HTERT RPE-1 (cell line): ENCODE measurements around the gene CYB5RL.
"Not testable (repeated sequence)": the region's sequence is repeated elsewhere in the genome, so short reads cannot be mapped to it uniquely, and the experiment has no call there.

ENCODE experiments used
- in situ Hi-C: fragments of 300-500 bp; cut with MboI; formaldehyde crosslinking; loops from 4 replicates; pipeline ENCODE4 v1.14.3; 2020; ENCODE audit warnings: low sequenced_read_pairs

Gene CYB5RL

DNA sequence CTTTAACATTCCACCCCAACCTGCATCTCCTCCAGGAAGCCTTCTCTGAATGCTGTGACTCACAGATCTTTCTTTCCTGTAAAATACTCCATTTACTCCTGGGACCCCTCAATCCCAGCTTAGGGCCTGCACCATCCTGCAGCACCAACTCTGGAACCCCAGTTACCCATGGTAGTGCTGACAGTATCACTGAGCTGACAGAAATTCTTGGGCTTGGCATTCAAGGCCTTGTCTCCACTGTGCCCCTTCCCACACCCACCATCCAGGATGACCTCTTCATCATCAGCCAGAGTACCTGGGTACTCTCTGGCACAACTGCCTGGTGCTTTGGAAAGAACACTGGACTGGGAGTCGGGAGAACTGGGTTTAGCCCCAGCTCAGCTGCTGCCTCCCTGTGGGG lies 8.3 kb downstream of the CYB5RL start:
- in situ Hi-C loops = no loop called here

DNA sequence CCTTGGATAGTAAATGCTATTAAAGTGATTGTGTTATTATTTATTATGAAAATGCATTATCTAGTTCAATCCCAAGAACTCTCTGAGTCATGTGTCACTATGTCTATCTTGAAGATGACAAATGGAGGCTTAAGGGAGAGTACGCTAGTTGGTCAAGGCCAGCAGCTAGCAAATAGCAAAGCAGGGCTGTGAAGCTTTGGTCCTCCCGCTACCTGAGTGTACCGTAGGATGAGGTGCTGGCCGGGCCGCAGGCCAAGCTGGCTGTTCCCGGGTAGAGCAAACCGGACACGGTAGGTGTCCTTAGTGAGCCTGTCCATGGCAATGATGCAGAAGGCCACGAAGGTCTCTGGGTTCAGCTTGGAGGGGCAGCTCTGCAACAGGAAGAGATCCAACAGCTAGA lies 9.3 kb downstream of the CYB5RL start:
- in situ Hi-C loops = no loop called here

DNA sequence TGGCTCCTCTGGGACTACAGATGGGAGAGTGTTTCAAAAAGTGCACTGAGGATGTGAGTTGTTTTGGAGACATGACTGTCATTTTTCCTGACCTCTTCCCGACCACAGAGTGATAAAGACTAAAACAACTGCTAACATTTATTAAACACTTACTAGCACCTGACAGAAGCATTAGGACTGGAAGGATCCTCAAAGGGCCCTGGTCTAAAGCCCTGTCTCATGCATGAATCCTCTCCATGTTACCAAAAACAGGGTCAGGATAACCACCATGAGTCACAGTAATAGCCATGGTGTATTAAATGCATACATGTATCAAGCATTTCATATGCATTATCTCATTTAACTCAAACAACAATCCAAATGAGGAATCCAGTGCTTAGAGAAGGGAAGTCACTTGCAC lies 11.5 kb downstream of the CYB5RL start:
- in situ Hi-C loops = no loop called here

DNA sequence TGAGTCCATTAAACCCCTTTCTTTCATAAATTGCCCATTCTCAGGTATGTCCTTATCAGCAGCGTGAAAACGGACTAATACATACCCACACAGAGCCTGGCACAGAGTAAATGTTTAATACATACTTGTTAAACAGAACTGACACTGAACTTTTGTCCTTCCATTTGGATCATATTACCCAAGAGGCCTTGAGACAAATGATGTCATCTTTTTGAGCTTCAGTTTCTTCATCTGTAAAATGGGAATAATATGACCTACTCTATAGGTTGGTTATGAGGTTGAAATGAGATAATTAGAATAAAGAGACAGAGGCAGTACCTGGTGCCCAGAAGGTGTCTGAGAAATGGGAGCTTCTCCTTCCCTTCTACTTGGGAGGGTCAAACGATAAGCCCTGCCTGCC lies 13.8 kb downstream of the CYB5RL start:
- in situ Hi-C loops = no loop called here

DNA sequence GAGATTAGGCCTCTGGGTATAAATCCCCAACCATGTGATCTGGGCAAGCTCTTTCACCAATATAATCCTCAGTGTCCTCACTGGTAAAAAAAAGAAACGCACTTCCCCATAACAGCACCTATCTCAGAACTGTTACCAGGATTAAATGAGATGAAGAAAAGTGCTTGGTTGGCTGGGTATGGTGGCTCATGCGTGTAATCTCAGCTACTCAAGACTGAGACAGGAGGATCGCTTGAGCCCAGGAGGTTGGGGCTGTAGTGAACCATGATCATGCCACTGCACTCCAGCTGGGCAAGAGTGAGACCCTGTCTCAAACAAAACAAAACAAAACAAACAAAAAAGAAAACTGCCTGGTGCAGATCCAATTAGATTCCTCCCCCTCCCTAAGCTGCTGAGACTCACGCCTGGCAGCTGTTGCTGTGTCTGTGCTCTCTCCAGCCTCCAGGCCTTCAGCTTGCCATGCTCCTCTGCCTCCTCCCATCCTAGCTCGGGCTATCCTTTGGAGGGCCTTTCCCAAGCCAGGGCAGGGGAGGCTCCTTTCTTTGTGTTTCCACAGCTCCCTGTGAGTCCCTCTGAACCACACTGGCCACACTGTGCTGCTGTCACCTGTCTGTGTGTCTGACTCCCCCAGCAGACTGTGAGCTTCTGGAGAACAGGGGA lies 19.0 kb downstream of the CYB5RL start:
- in situ Hi-C loops = no loop called here

DNA sequence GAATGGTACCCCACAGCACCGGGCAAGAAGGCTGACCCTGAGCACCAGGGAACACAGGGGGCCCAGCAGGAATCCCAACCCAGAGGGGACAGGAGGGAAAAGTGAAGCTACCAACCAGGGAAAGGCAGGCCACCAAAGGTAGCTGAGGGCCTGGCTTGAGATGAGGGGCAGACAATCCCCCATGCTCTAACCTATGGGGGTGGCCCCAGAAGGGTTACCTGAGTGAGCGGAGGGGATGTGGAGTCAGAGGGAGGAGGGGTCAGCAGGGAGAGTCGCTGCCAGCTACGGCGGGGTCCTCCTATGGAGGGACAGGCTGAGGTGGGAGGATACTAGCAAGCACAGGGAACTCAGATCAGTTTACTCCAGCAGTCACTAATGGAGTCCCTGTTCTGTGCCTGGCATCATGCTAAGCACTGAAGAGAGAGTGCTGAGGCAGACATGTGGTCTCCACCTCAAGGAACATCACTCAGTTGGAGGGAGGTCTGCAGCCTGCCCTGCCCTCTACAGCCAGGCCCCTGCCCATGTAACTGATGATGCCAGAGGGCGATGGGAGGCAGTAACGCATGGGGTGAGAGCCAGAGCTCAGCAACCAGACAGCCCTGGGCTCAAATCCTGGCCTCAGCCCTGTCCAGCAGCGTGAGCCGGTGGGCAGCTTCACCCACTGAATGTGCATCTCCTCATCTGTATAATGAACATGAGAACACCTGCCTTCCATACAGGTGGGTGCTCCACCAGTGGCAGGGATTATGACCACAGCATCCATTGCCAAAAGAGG lies 21.3 kb downstream of the CYB5RL start:
- in situ Hi-C loops = no loop called here

DNA sequence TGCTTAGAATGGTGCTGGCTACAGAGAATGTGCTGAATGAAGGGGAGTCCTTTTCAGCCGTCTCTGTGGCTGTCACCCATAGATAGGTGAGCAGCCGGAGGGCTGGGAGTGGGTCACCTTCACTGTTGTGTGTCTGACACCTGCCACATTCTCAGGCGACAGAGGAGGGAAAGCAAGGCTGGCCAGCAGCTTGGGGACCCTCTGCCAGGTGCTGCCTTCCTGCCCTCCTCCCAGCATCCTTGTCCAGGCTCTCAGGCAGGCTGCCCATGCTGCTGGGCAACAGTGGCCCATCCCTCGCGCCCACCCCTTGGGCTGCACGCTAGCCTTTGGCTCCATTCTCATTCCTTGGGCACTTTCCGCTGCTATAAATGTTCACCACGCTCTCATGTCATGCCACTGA lies 22.1 kb downstream of the CYB5RL start:
- in situ Hi-C loops = no loop called here

DNA sequence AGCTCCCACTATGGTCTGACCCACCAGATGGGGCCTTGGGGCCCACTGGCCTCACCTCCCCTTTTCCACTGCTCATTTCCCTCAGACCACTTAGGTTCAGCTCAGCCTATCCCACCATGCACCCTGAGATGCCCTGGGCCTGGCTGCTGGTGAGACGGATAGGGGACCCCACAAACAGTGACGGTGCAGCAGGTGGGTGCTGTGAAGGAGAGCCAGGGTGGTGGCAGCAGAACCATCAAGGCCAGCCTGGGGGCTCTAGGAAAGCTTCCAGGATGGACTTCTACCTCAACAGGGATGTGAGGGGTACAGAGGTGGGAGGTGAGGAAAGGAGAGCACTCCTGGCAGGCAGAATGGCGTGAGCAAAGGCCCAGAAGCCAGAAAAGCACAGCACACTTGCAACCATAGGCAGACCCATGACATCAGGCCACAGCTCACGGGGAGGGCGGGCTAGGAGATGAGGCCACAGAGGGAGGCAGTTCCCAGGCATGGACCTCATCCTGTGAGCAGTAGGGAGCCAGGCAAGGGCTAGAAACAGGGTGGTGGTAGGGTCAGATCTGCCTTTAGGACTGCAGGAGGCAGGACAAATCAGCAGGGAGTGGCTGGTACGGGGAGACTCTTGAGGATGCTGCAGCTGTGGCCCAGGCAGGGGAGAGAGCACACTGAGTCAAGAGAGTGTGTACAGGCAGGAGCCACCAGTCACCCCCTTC lies 23.1 kb downstream of the CYB5RL start:
- in situ Hi-C loops = no loop called here

DNA sequence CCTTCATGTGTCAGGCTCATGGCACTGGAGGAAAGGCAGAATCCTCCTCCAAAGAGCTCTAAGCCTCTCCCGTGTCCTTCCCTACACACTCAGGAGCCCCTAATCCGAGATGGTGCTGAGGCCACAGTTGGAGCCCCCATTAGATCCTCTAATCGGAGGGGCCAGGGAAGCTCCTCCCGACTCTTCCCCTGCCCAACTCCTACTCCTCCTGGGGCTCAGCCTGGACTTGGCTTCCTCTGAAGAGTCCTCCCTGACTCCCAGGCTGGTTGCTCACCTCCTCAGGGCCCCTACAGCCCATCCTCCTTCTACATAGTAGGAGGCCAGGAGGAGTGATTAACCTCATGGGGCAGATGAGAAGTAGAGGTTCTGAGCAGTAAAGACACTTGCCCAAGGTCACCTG lies 25.7 kb downstream of the CYB5RL start:
- in situ Hi-C loops = no loop called here

DNA sequence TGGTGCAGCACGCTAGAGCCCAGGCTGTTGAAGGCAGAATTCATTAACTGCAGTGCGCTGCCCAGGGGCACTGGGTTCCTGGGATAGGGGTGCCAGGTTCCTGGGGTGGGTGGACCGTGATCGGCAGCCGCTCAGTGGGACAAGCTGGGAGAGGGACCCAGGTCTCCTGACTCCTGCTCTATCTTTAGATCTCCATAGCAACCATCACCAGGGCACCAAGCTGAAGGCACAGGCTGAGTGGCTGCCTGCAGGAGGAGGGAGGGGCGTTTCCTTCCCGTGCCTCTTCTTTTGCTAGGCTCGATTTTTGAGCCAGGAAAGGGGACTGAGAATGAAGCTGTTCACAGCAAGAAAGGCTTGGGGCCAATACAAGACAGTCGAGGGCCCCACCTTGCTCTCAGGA lies 26.1 kb downstream of the CYB5RL start:
- in situ Hi-C loops = no loop called here

DNA sequence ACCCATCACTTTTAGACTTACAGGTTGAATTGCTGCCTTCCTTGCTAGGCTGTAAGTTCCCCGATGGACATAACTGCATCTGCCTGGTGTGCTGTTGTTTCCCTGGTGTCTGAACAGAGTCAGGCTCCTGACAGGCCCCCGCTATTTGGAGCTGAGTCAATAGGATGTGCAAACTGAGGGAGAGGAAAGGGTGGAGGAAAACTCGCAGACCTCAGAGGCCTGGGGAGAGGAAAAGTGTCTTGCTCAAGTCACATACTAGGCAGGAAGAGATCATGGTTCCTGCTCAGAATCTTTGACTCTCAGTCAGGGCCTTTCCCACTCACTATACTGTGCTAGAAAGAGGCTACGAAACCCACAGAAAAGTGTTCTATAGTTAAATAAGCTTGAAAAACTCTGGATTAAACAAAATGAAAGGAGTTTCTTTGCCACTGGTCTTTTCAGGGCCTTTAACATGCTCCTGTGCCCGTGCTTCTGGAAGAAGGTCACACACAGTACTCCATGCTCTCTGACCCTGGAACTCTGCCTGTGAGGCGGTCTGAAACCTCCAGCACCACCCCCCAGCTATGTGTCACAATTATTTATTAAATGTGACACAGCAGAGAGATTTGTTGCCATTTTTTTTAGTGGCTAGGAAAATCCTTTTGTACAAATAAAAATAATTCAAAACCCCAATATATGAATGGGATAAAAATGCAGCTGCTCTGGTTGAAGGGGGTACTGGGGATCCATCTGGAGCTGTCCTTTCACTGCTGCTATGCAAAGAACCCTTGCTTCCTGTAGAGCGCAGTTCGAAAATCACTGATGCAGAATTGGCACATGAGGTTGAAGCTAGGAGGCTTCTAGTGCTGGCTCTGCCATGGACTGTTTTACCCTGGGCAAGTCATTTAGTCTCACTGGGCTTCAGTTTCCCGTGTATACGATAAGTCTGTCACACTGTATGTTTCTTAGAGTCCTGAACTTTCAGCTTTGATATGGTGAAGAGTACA lies 26.9 kb downstream of the CYB5RL start:
- in situ Hi-C loops = no loop called here

DNA sequence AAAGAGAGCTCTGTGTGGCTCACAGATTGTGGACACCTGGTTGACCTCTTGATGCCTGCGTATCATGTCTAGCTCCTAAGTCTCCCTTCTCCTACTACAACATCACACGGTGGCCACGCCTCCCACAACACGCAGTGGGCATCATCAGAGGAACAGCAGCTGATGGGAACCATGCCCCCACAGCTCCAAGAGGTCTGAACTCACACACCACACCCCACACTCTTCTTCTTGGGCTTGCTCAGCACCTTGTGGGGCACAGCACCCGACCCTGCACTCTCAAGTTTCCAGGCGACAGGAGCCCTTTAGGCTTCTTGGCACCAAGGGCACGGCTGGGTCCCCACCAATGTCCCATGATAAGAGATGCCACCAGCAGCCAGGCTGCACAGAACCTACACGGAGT lies 28.2 kb downstream of the CYB5RL start:
- in situ Hi-C loops = no loop called here

DNA sequence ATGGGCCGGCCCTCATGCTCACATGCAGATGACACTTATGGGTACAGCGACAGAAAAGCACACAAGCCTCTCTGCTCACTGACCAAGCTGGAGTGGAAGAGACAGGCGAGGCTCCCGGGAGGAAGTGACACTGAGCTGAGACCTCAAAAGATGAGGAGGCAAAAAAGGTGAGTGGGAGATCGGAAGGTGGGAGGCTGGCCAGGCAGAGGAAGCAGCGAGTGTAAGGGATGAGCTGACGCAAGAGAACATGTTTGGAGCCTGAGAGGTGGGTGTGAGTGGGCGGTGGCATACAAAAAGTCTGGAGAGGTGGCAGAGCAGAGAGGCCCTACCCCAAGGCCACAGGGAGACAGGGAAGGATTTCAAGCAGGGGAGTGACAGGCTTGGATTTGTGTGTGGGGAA lies 28.8 kb downstream of the CYB5RL start:
- in situ Hi-C loops = no loop called here

DNA sequence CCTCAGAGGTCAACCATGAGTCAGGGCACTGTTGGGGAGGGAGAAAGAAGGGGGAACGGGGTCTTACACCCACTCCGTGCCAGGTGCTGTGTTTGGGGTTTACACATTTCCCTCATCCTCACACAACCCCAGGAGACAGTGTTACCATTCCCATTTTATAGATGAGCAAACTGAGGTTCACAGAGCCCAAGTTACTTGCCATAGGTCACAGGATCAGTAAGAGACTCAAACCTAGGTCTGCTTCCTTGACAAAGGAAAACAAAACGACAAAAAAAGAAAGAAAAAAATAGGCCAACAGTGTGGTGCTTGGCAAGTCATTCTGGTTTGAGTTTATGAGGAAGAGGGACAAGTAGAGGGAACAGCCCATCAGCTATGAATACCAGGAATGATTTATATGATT lies 30.8 kb downstream of the CYB5RL start:
- in situ Hi-C loops = no loop called here

DNA sequence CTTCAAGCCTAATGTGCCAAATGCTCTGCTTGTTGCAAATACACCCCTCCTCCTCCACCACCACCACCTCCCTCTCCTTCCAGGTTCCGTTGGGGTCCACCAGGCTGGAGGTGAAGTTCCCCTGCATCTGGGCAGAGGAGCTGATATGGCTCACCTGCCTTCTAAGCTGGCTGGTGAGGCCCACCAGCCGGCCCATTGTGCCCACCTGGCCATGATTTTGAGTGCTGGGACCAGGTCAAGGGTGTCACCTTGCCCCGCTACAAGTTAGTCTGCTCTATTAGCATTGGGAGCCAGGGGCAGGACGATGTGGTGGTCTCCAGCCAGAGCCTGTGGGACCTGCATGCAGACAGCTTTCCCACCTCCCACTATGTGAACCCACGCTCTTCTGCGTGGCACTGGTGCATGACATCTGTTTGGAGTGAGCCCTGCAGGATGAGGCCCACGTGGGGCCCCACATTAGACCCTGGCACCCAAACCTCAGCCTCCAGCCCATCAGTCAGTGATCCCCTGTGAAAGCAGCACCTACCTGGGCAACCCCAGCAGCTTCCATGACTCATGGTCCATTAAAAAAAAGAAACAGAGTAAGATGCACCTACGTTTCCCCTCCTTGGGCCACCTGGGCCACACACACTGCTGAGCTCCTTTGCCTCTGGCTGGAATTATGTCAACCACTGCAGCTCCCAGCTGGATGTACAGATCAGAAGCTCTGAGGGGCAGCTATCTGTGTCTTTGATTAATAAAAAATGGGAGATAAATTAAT lies 31.4 kb downstream of the CYB5RL start:
- in situ Hi-C loops = no loop called here

DNA sequence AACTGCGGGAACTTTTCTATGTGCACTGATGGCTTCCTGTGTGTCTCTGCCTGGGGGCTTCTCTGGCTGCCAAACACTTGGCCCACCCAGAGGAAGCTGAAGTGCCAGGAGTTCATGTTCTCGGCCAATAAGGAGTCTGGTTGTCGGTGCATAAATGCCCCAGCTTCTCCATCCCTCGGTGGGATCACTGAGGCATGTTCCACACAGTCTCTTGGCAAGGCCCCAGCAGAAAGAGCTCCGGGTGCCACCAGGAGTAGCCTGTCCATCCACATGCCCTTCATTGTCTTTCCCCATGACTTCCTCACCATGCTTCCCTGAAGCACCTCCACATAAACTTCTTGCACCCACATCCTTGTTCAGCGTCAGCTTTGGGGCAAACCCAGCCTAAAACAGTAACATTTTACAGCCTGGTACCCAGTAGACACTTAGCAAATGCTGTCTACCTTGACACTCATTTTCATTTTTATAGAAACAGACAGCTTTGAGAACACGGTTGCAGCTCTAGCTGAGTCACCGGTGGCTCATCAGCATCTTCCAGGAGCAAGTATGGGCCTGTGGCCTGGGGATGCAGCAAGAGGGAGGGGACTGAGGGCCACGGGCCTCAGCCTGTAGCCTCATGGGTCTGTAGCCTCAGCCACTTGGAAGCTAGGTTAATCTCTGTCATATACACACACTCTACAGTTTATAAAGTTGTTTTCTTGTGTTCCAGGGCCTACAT lies 32.2 kb downstream of the CYB5RL start:
- in situ Hi-C loops = no loop called here

DNA sequence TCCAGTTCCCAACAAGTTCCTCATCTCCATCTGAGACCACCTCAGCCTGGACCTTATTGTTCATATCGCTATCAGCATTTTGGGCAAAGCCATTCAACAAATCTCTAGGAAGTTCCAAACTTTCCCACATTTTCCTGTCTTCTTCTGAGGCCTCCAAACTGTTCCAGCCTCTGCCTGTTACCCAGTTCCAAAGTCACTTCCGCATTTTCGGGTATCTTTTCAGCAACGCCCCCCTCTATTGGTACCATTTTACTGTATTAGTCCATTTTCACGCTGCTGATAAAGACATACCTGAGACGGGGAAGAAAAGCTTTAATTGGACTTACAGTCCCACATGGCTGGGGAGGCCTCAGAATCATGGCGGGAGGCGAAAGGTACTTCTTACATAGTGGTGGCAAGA lies 33.5 kb downstream of the CYB5RL start:
- in situ Hi-C loops = not testable (repeated sequence)

DNA sequence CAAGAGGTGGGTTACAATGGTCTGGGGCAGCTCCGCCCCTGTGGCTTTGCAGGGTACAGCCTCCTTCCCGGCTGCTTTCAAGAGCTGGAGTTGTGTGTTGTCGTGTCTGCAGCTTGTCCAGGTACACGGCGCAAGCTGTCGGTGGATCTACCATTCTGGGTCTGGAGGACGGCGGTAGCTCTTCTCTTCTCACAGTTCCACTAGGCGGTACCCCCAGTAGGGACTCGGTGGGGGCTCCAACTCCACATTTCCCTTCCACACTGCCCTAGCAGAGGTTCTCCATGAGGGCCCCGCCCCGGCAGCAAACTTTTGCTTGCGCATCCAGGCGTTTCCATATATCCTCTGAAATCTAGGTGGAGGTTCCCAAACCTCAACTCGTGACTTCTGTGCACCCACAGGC lies 34.7 kb downstream of the CYB5RL start:
- in situ Hi-C loops = no loop called here

DNA sequence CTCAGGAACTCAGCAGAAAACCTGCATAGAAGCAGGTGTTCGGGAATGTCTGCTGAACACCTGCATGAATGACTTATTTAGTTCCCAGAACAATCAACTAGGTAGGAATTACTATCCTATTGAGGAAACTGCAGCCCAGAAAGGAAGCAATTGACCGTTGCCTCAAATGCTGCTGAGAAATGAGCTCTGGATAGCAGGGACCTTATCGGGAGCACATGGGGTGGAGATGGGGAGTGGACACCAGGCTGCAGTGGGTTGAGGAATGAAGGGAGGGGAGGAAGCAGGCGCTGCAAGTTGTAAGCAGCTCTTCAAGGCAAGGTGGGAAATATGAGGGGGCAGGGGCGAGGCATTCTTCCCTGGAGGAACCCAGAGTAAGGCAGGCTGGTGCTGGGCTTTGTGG lies 36.3 kb downstream of the CYB5RL start:
- in situ Hi-C loops = no loop called here

DNA sequence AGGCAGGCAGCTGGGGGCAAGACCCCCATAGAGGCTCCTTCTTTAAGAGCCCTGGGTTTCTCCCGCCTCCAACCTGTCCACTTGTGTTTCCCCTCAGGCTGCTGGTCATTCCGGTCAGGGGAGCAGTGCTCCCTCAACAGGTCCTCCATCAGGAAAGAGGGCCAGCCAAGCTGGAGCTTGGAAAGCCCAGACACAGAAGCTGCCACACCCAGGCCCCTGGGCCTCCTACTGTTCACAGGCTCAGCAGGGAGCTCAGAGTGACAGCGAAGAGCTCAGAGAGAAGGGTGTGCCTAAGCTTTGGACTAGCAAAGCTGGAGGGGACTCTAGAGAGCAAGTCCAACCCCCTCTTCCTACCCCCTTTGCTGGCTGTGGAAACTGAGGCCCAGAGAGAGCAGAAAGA lies 36.8 kb downstream of the CYB5RL start:
- in situ Hi-C loops = no loop called here
